Transverse colon (tissue), 4 donors: Measurements from ENCODE around the gene THEM4. TPM values are rescaled to one million over a fixed set of nuclear protein-coding genes. Genes with fewer than 3 reads are reported as not detected.
A peak's percentile ranks its signal among the peaks of the same experiment; 100 is the strongest.

Source experiments
- DNase-seq: peaks from one replicate; pipeline ENCODE4 v3.0.0-alpha.2; 2019
- H3K27ac ChIP-seq, 4 donors: fragments of 200-600 bp; sonication (generic); 2 replicates each; pipeline ENCODE4 v1.5.1; 2016 to 2018; ENCODE audit warnings: inconsistent platforms in 4 of 4
- H3K27me3 ChIP-seq: fragments of 200-600 bp; sonication (generic); 2 replicates; pipeline ENCODE4 v1.5.1; 2017; ENCODE audit warnings: inconsistent platforms
- H3K36me3 ChIP-seq, 4 donors: fragments of 200-600 bp; sonication (generic); 2 replicates each; pipeline ENCODE4 v1.5.1; 2017 to 2019; ENCODE audit warnings: inconsistent platforms in 4 of 4
- H3K4me1 ChIP-seq, 4 donors: fragments of 200-600 bp; sonication (generic); 2 replicates each; pipeline ENCODE4 v1.5.1; 2017 to 2020; ENCODE audit warnings: inconsistent platforms in 4 of 4
- H3K4me3 ChIP-seq, 4 donors: fragments of 200-600 bp; sonication (generic); 1 replicate in 1 of 4; 2 replicates in 3 of 4; pipeline versions ENCODE4 v1.5.1 to v1.6.1; 2017 to 2019; ENCODE audit warnings: inconsistent platforms in 4 of 4
- H3K9me3 ChIP-seq, 2 donors: fragments of 200-600 bp; sonication (generic); 2 replicates each; pipeline ENCODE4 v1.5.1; 2017 to 2019; ENCODE audit warnings: inconsistent platforms in 2 of 2
- EP300 ChIP-seq: sonication (generic); formaldehyde crosslinking; IDR thresholded peaks from one replicate; pipeline ENCODE4 v1.6.1; 2017; ENCODE audit warnings: antibody characterized with exemption, low read depth
- POLR2A ChIP-seq: fragments of 450-650 bp; IDR thresholded peaks from one replicate; pipeline ENCODE4 v1.6.1; 2016; ENCODE audit warnings: antibody characterized with exemption, mild to moderate bottlenecking, moderate library complexity
- POLR2AphosphoS5 ChIP-seq, 3 donors: sonication (generic); formaldehyde crosslinking; IDR thresholded peaks; one replicate each; pipeline ENCODE4 v1.6.1; 2016; ENCODE audit warnings: antibody characterized with exemption in 3 of 3
- WGBS, 2 donors: methylation state at CpG; one replicate each; pipeline ENCODE4 v1.1.5; 2018; ENCODE audit warnings: low coverage in 1 of 2; 5-methylcytosine and 5-hydroxymethylcytosine counted together
- in situ Hi-C, 4 donors: fragments of 200-750 bp; cut with MboI; loops; one replicate each; pipeline versions ENCODE4 v1.15.0 to v1.15.1; 2017; ENCODE audit warnings: low sequenced_read_pairs in 3 of 4, low pct_ligation_motif_present in 1 of 4, low pct_unique_long_range_greater_than_20kb in 1 of 4
- intact Hi-C: fragments of 100-400 bp; cut with DNase I; formaldehyde crosslinking; loops from one replicate; pipeline ENCODE4 v1.15.1; 2023; ENCODE audit warnings: low total_unique reads
- total RNA-seq, 4 donors: library from RNA; depleted of rRNA; stranded (reverse); fragments of >200 nt; gene quantifications; one replicate each; pipeline ENCODE4 v1.1.0, GENCODE V29; 2016
- TF ChIP-seq, protein P1 (sequence below), 5 experiments: fragments of 200-600 bp in 3 of 5; fragments of 450-650 bp in 2 of 5; sonication (generic) in 3 of 5; IDR thresholded peaks; 1 replicate in 2 of 5; 2 replicates in 3 of 5; pipeline ENCODE4 v1.5.1; 2016 to 2017; ENCODE audit warnings: antibody characterized with exemption in 5 of 5, inconsistent platforms in 3 of 5, mild to moderate bottlenecking in 2 of 5, moderate library complexity in 1 of 5

THEM4 gene
- total RNA-seq, 4 donors from 2014 or later, result 4.6 to 21.8 (median 9.5) TPM

DNA sequence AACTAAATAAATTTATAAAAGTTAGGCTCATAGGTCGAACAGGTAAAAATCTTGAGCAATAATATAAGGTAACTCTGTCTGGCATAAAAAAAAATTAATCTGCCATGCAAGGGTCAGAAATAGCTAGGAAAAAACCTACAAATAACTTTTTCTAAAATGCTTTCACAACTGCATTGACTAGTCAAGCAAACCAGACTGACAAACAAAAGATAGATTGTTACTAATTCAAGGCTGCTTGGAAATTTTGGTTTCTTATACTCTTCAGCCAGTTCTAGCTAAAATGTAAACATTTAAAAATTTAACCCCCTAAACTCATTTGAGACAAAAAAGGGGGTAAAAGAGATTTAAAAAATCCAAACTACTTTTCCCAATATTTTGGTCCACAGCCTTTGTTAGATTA, 43.5 kb upstream of the THEM4 start:
- no peak for DNase-seq
- Histone ChIP-seq H3K36me3 (peaks cover 0 to 3% (median 0%) of the 10 kb centered on the region in 4 donors), H3K4me1 (peaks cover 0 to 11% (median 2%) of the 10 kb centered on the region in 4 donors), H3K27ac (peak overlapping the region in 3 of 4 donors; percentile 34 to 71 (median 63)), H3K9me3 (no peaks in the 10 kb centered on the region), H3K4me3 (peak overlapping the region in 2 of 4 donors; percentile 3 to 20), H3K27me3 (no peaks in the 10 kb centered on the region)
- TF ChIP-seq EP300 (no peak), POLR2AphosphoS5 (IDR thresholded peaks at IDR 0.05) (no peak), POLR2A (no peak)
- in situ Hi-C loops (no loop called here), intact Hi-C loops (no loop called here)
- WGBS, 2 donors, result 30 to 35% methylated on average over 1 of the region's 1 CpG

DNA sequence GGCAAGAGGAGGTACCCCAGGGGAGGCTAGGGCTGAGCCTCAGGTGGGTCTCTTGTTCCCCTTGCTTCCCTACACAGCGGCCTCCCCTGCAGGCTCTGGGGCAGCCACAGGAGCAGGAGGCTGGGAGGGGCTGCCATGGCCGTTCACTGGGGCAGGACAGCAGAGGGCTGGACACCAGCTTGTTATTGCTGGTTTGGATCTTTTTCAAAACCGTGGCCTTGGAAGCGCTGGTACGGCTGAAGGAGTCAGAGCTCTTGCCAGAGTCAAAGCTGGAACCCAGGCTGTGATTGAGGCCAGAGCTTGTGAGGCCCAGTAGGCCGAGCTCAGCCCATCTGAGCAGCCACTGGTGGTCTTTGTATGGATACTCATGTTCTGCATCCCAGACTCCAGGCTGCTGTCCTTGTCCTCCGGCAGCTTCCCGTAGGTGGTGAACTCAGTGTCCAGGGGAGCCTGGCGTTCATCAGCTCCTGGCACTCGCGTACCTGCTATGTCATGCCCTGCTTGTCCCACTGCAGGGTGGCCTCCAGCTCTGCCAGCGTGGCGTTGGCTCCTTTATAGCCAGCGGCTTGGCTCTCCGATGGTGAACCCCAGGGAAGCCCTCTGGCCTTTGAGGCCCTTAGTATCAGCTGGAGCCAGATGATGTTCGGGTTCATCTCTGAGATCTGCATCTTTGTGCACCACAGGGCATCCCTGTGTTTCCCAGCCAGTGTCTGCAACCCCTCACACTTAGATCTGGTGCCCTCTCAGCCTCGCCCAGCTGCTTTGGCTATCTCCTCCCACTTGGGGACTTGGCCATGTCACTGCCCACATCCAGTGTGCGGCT, 40.3 kb upstream of the THEM4 start:
- Histone ChIP-seq H3K27me3 (no peaks in the 10 kb centered on the region), H3K36me3 (no peaks in the 10 kb centered on the region), H3K4me1 (peaks cover 18 to 28% (median 24%) of the 10 kb centered on the region in 4 donors), H3K9me3 (no peaks in the 10 kb centered on the region), H3K27ac (no peak overlapping the region), H3K4me3 (no peak overlapping the region)
- in situ Hi-C loops, result no loop called here
- TF ChIP-seq, protein P1, sequence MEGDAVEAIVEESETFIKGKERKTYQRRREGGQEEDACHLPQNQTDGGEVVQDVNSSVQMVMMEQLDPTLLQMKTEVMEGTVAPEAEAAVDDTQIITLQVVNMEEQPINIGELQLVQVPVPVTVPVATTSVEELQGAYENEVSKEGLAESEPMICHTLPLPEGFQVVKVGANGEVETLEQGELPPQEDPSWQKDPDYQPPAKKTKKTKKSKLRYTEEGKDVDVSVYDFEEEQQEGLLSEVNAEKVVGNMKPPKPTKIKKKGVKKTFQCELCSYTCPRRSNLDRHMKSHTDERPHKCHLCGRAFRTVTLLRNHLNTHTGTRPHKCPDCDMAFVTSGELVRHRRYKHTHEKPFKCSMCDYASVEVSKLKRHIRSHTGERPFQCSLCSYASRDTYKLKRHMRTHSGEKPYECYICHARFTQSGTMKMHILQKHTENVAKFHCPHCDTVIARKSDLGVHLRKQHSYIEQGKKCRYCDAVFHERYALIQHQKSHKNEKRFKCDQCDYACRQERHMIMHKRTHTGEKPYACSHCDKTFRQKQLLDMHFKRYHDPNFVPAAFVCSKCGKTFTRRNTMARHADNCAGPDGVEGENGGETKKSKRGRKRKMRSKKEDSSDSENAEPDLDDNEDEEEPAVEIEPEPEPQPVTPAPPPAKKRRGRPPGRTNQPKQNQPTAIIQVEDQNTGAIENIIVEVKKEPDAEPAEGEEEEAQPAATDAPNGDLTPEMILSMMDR (IDR thresholded peaks at IDR 0.05), result no peak
- no peak for TF ChIP-seq POLR2A
- no peak for TF ChIP-seq EP300
- no peak for TF ChIP-seq POLR2AphosphoS5 (IDR thresholded peaks at IDR 0.05)
- intact Hi-C loops, result no loop called here
- 85 to 91% methylated on average over 5 to 17 of the region's 18 CpGs for WGBS, 2 donors
- DNase-seq, result no peak

DNA sequence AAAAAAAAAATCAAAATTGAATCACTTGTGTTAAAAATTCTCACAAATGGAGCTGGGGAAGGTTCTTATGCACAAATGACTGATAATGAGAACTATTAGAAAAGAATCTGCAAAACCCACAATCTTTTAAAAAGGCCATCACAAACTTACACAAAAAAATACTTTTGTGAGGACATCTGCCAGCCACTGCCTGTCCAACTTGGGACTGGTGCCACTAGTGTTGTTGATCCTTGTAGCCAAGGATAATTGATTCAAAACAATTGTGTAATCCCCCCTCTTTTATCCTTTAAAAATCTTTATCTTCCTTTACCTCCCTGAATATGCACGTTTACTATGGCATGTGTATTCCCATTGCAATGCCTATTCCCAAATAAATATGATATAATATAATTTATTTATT, 39.2 kb upstream of the THEM4 start:
- Histone ChIP-seq H3K4me1 (peaks cover 24 to 36% (median 26%) of the 10 kb centered on the region in 4 donors), H3K36me3 (no peaks in the 10 kb centered on the region)

DNA sequence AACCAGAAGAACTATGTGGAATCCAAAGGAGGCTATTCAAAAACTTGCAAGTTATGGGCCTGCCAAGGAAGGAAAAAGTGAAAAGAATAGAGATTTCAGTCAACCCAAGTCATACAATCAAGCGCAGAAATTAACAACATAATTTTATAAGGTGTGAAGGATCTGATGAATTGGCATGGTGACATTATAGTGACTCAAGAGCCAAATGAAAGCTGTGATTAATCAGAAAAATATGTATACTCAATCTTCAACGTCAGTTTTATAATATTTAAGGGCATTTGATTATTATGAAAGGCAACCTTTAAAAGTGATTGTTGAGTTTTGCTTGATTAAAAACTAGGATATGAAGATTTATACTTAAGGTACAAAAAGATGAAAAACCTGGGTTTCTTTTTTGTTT, 37.8 kb upstream of the THEM4 start:
- Histone ChIP-seq H3K27ac (peak overlapping the region in 3 of 4 donors; percentile 73 to 77 (median 76)), H3K4me3 (no peak overlapping the region), H3K4me1 (peaks cover 24 to 37% (median 27%) of the 10 kb centered on the region in 4 donors), H3K9me3 (no peaks in the 10 kb centered on the region), H3K27me3 (no peaks in the 10 kb centered on the region), H3K36me3 (no peaks in the 10 kb centered on the region)
- no peak for TF ChIP-seq EP300
- no peak for TF ChIP-seq POLR2AphosphoS5 (IDR thresholded peaks at IDR 0.05)
- TF ChIP-seq, protein P1 (IDR thresholded peaks at IDR 0.05), result no peak
- no peak for TF ChIP-seq POLR2A
- intact Hi-C loops (no loop called here), in situ Hi-C loops (no loop called here)
- 78 to 83% methylated on average over 2 of the region's 2 CpGs for WGBS, 2 donors
- no peak for DNase-seq

More for the DNA sequence above, 39.2 kb upstream of the THEM4 start:
- Histone ChIP-seq H3K4me3 (no peak overlapping the region), H3K9me3 (no peaks in the 10 kb centered on the region), H3K27me3 (no peaks in the 10 kb centered on the region), H3K27ac (no peak overlapping the region)
- in situ Hi-C loops (no loop called here), intact Hi-C loops (no loop called here)
- DNase-seq, result no peak
- WGBS, 2 donors, result 60 to 83% methylated on average over 1 of the region's 1 CpG
- TF ChIP-seq, protein P1 (IDR thresholded peaks at IDR 0.05), result no peak
- TF ChIP-seq EP300, result no peak
- TF ChIP-seq POLR2AphosphoS5 (IDR thresholded peaks at IDR 0.05), result no peak
- TF ChIP-seq POLR2A, result no peak
